H9 (cell line): ENCODE measurements around the gene STKLD1. TPM values are rescaled to one million over a fixed set of nuclear protein-coding genes. Genes with fewer than 3 reads are reported as not detected.

Source experiments
- DNase-seq: peaks from one replicate; pipeline ENCODE4 v3.0.0-alpha.2; 2017
- H2AFZ ChIP-seq: one replicate; pipeline ENCODE4 v1.6.1; 2013; ENCODE audit warnings: mild to moderate bottlenecking, low read length, control low read depth, moderate library complexity
- H2AK5ac ChIP-seq: 2 replicates; pipeline ENCODE4 v1.6.1; 2013; ENCODE audit warnings: low read length, control low read depth, mixed read lengths; ENCODE audit not compliant: insufficient read length
- H2BK120ac ChIP-seq: one replicate; pipeline ENCODE4 v1.6.1; 2013; ENCODE audit warnings: low read depth, mild to moderate bottlenecking, low read length, control low read depth, inconsistent platforms; ENCODE audit not compliant: poor library complexity, severe bottlenecking
- H2BK12ac ChIP-seq: 2 replicates; pipeline ENCODE4 v1.6.1; 2013; ENCODE audit warnings: low read length, control low read depth, mixed read lengths, low read depth; ENCODE audit not compliant: insufficient read length
- H2BK15ac ChIP-seq: 2 replicates; pipeline ENCODE4 v1.6.1; 2013; ENCODE audit warnings: low read depth, low read length, control low read depth
- H2BK20ac ChIP-seq: one replicate; pipeline ENCODE4 v1.6.1; 2013; ENCODE audit warnings: low read depth, mild to moderate bottlenecking, low read length, control low read depth, inconsistent platforms; ENCODE audit not compliant: poor library complexity, severe bottlenecking
- H2BK5ac ChIP-seq: 2 replicates; pipeline ENCODE4 v1.6.1; 2013; ENCODE audit warnings: low read length, control low read depth, mixed read lengths; ENCODE audit not compliant: insufficient read length
- H3K14ac ChIP-seq: 2 replicates; pipeline ENCODE4 v1.6.1; 2013; ENCODE audit warnings: low read length, control low read depth; ENCODE audit not compliant: insufficient read depth
- H3K18ac ChIP-seq: 2 replicates; pipeline ENCODE4 v1.6.1; 2013; ENCODE audit warnings: low read depth, mild to moderate bottlenecking, mixed read lengths, low read length, control low read depth; ENCODE audit not compliant: insufficient read length
- H3K23ac ChIP-seq: 2 replicates; pipeline ENCODE4 v1.6.1; 2013; ENCODE audit warnings: low read length, control low read depth, mixed read lengths, low read depth; ENCODE audit not compliant: insufficient read length
- H3K23me2 ChIP-seq: 2 replicates; pipeline ENCODE4 v1.6.1; 2013; ENCODE audit warnings: low read depth, mild to moderate bottlenecking, mixed read lengths, low read length, control low read depth; ENCODE audit not compliant: insufficient read length, poor library complexity, severe bottlenecking
- H3K27ac ChIP-seq: 2 replicates; pipeline ENCODE4 v1.5.1; 2013; ENCODE audit warnings: low read length, control low read depth, mixed read lengths, low read depth; ENCODE audit not compliant: insufficient read length
- H3K27me3 ChIP-seq: 2 replicates; pipeline ENCODE4 v1.6.1; 2013; ENCODE audit warnings: low read length, control low read depth, inconsistent platforms; ENCODE audit not compliant: insufficient read depth
- H3K4ac ChIP-seq: 2 replicates; pipeline ENCODE4 v1.6.1; 2013; ENCODE audit warnings: low read depth, mild to moderate bottlenecking, control low read depth, inconsistent platforms, low read length, moderate library complexity
- H3K4me1 ChIP-seq: 2 replicates; pipeline ENCODE4 v1.6.1; 2013; ENCODE audit warnings: low read length, control low read depth, inconsistent platforms; ENCODE audit not compliant: insufficient read depth
- H3K4me2 ChIP-seq: 2 replicates; pipeline ENCODE4 v1.6.1; 2013; ENCODE audit warnings: low read length, control low read depth, mixed read lengths; ENCODE audit not compliant: insufficient read length, insufficient read depth
- H3K56ac ChIP-seq: 2 replicates; pipeline ENCODE4 v1.6.1; 2013; ENCODE audit warnings: low read depth, mild to moderate bottlenecking, mixed read lengths, low read length, control low read depth; ENCODE audit not compliant: insufficient read length
- H3K79me1 ChIP-seq: 2 replicates; pipeline ENCODE4 v1.6.1; 2013; ENCODE audit warnings: low read depth, mild to moderate bottlenecking, moderate library complexity, low read length, control low read depth, inconsistent platforms; ENCODE audit not compliant: insufficient read depth, poor library complexity, severe bottlenecking
- H3K79me2 ChIP-seq: 2 replicates; pipeline ENCODE4 v1.6.1; 2013; ENCODE audit warnings: low read length, control low read depth, inconsistent platforms; ENCODE audit not compliant: insufficient read depth
- H3K9ac ChIP-seq: 2 replicates; pipeline ENCODE4 v1.6.1; 2013; ENCODE audit warnings: low read length, control low read depth, mixed read lengths; ENCODE audit not compliant: insufficient read length; ENCODE audit errors: extremely low read depth
- H3K9me3 ChIP-seq: one replicate; pipeline ENCODE4 v1.6.1; 2013; ENCODE audit warnings: low read depth, low read length, inconsistent platforms; ENCODE audit not compliant: control insufficient read depth
- H3T11ph ChIP-seq: one replicate; pipeline ENCODE4 v1.6.1; 2013; ENCODE audit warnings: mild to moderate bottlenecking, low read length, control low read depth, inconsistent platforms
- H4K20me1 ChIP-seq: one replicate; pipeline ENCODE4 v1.6.1; 2013; ENCODE audit not compliant: control insufficient read depth, insufficient read length, insufficient read depth
- H4K5ac ChIP-seq: 2 replicates; pipeline ENCODE4 v1.6.1; 2013; ENCODE audit warnings: low read depth, mild to moderate bottlenecking, mixed read lengths, low read length, control low read depth; ENCODE audit not compliant: insufficient read length
- H4K8ac ChIP-seq: replicated peaks from 2 replicates; pipeline ENCODE4 v1.6.1; 2013; ENCODE audit warnings: low read length, control low read depth, mixed read lengths, low read depth; ENCODE audit not compliant: insufficient read length
- H4K91ac ChIP-seq: 2 replicates; pipeline ENCODE4 v1.6.1; 2013; ENCODE audit warnings: low read depth, mild to moderate bottlenecking, moderate library complexity, mixed read lengths, low read length, control low read depth; ENCODE audit not compliant: insufficient read length
- H3K27ac Mint-ChIP-seq, 3 experiments: 2 replicates in 2 of 3; 3 replicates in 1 of 3; pipeline ENCODE4 v1.8.0; 2020 to 2021; ENCODE audit warnings: mixed read lengths in 3 of 3, mild to moderate bottlenecking in 1 of 3, moderate library complexity in 1 of 3
- H3K27me3 Mint-ChIP-seq: 2 replicates; pipeline ENCODE4 v1.8.0; 2021; ENCODE audit warnings: low read depth, mild to moderate bottlenecking, moderate library complexity, mixed read lengths
- H3K36me3 Mint-ChIP-seq, 3 experiments: 2 replicates in 2 of 3; 3 replicates in 1 of 3; pipeline ENCODE4 v1.8.0; 2020 to 2021; ENCODE audit warnings: low read depth in 3 of 3, mixed read lengths in 3 of 3; ENCODE audit not compliant: insufficient read depth in 1 of 3
- H3K4me1 Mint-ChIP-seq, 2 experiments: 2 replicates each; pipeline ENCODE4 v1.8.0; 2020; ENCODE audit warnings: mixed read lengths in 2 of 2
- H3K4me3 Mint-ChIP-seq, 2 experiments: 2 replicates in 1 of 2; 3 replicates in 1 of 2; pipeline ENCODE4 v1.8.0; 2020 to 2021; ENCODE audit warnings: mild to moderate bottlenecking in 2 of 2, mixed read lengths in 2 of 2, moderate library complexity in 1 of 2
- H3K9me3 Mint-ChIP-seq, 2 experiments: 2 replicates in 1 of 2; 3 replicates in 1 of 2; pipeline ENCODE4 v1.8.0; 2020; ENCODE audit warnings: mild to moderate bottlenecking in 2 of 2, mixed read lengths in 2 of 2, moderate library complexity in 1 of 2
- CTCF ChIP-seq: fragments of 200-600 bp; sonication (generic); conservative IDR thresholded peaks from 3 replicates; pipeline ENCODE4 v1.8.0; 2021; ENCODE audit warnings: antibody characterized with exemption, mild to moderate bottlenecking
- WGBS: extraction: QIAGEN DNeasy Blood & Tissue Kit; methylation state at CpG from one replicate; pipeline ENCODE4 v1.1.7; 2013; ENCODE audit warnings: missing lambda C conversion rate, low lambda C conversion rate, mixed read lengths; ENCODE audit not compliant: insufficient read length; ENCODE audit errors: extremely low coverage; 5-methylcytosine and 5-hydroxymethylcytosine counted together
- total RNA-seq: library from RNA; stranded (reverse); gene quantifications from 2 replicates; pipeline ENCODE4 v1.2.1, GENCODE V29; 2021

Gene STKLD1
- total RNA-seq, 1 experiment from 2014 or later, result 0.57 TPM

- no peak overlapping the region for H4K91ac ChIP-seq
- H4K8ac ChIP-seq, result no peak overlapping the region
- no peaks in the 10 kb centered on the region for H3K79me2 ChIP-seq
- Mint-ChIP-seq H3K27ac (no peak overlapping the region), H3K4me3 (no peak overlapping the region), H3K27me3 (peaks cover 14% of the 10 kb centered on the region), H3K9me3 (peaks cover 2 to 3% of the 10 kb centered on the region in 2 experiments; a peak in 4 of 5 replicates), H3K4me1 (no peaks in the 10 kb centered on the region), H3K36me3 (no peaks in the 10 kb centered on the region)
- H2AK5ac ChIP-seq, result no peak overlapping the region
- H3T11ph ChIP-seq, result no peak overlapping the region
- no peak overlapping the region for H2BK15ac ChIP-seq
- no peak overlapping the region; the same call in 1 of the 2 replicates for H3K14ac ChIP-seq
- no peak overlapping the region for H3K9ac ChIP-seq
- no peak overlapping the region for H4K5ac ChIP-seq
- no peak overlapping the region for H2BK5ac ChIP-seq
- H3K23ac ChIP-seq, result no peak overlapping the region
- H4K20me1 ChIP-seq, result peaks cover 3% of the 10 kb centered on the region
- H2BK120ac ChIP-seq, result no peak overlapping the region
- H3K4me1 ChIP-seq, result no peaks in the 10 kb centered on the region
- H2BK20ac ChIP-seq, result no peak overlapping the region
- no peak overlapping the region for H3K56ac ChIP-seq
- no peak overlapping the region for H3K18ac ChIP-seq
- TF ChIP-seq CTCF, result no peak
- no peak overlapping the region for H2AFZ ChIP-seq
- no peak overlapping the region for H3K4ac ChIP-seq
- no peaks in the 10 kb centered on the region for H3K27me3 ChIP-seq
- no CpG with 5 or more reads among the region's 17 CpGs for WGBS
- no peaks in the 10 kb centered on the region for H3K23me2 ChIP-seq
- H3K27ac ChIP-seq, result no peak overlapping the region
- no peak overlapping the region for H3K4me2 ChIP-seq
- DNase-seq, result no peak
- H3K9me3 ChIP-seq, result no peaks in the 10 kb centered on the region
- H3K79me1 ChIP-seq, result no peaks in the 10 kb centered on the region
- no peak overlapping the region for H2BK12ac ChIP-seq
Observed at GRCh38 chr9:133384736-133385321, 8.7 kb downstream of the STKLD1 start.
